Endothelial cell of umbilical vein (primary cell): Measurements from ENCODE around the gene PTPN23.

ENCODE experiments used
- GATA2 ChIP-seq: IDR thresholded peaks from 2 replicates; pipeline ENCODE4 v1.7.0; 2011; ENCODE audit warnings: low read depth, mild to moderate bottlenecking, moderate library complexity, mixed read lengths, low read length; ENCODE audit not compliant: insufficient read length, insufficient read depth
- POLR2A ChIP-seq: IDR thresholded peaks from 2 replicates; pipeline ENCODE4 v1.6.1; 2012; ENCODE audit warnings: low read depth, mild to moderate bottlenecking, control low read depth, low read length
- TF ChIP-seq, protein P1 (sequence below), 2 donors: IDR thresholded peaks; 1 replicate in 1 of 2; 2 replicates in 1 of 2; pipeline ENCODE4 v1.5.1; 2011; ENCODE audit warnings: low read length in 2 of 2, mild to moderate bottlenecking in 2 of 2, moderate library complexity in 2 of 2, control low read depth in 1 of 2, inconsistent platforms in 1 of 2, low read depth in 1 of 2; ENCODE audit not compliant: insufficient read depth in 1 of 2; ENCODE audit errors: extremely low read depth in 1 of 2

DNA sequence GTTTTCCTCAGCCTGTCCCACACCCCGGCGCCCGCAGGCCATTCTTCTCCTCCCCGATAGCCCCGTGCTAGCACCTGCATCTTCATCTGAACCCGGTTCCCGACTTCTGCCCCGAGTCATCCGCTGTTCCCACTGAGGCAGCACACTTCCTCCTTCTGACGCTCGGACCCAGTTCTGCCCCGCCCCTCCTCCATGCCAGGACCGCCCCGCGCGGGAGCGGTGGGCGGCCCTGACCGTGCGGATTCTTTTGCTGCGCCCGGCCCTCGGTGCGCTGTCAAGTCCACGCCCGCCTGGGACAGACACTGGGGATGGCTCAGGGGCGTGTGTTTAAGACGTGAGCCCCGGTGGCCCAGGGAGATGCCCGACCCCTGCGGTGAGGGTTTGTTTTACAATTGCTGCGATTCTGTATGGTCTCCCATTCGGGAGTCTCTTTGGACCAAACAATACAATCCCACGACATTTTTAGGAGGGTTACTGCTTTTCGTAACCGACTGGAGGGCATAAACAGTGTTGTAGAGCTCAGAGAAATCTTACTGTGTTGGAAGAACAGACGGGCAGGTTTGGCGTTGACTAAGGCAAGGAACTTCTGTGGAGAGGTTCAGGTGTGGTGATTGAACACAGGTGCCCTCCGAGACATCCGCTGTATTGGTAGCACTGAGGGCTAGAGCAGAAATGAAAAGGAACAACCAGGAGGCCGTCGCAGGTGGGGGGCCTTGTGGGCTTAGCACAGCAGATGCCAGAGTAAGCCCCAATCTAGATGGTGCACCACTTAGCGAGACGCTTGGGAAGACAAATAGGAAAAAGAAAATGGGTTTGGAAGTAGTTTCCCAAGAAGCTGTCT lies 716 bp downstream of the PTPN23 start:
- TF ChIP-seq POLR2A, result peak; percentile 91
- TF ChIP-seq, protein P1, sequence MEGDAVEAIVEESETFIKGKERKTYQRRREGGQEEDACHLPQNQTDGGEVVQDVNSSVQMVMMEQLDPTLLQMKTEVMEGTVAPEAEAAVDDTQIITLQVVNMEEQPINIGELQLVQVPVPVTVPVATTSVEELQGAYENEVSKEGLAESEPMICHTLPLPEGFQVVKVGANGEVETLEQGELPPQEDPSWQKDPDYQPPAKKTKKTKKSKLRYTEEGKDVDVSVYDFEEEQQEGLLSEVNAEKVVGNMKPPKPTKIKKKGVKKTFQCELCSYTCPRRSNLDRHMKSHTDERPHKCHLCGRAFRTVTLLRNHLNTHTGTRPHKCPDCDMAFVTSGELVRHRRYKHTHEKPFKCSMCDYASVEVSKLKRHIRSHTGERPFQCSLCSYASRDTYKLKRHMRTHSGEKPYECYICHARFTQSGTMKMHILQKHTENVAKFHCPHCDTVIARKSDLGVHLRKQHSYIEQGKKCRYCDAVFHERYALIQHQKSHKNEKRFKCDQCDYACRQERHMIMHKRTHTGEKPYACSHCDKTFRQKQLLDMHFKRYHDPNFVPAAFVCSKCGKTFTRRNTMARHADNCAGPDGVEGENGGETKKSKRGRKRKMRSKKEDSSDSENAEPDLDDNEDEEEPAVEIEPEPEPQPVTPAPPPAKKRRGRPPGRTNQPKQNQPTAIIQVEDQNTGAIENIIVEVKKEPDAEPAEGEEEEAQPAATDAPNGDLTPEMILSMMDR (IDR thresholded peaks at IDR 0.05; ENCODE audit: extremely low read depth in 1 of 2, insufficient read depth in 1 of 2, low read depth in 1 of 2, low read length in 2 of 2), result no peak
- TF ChIP-seq GATA2, result no peak
